ENCODE measurements around the gene EPS15. TPM values are rescaled to one million over a fixed set of nuclear protein-coding genes. Genes with fewer than 3 reads are reported as not detected.

The EPS15 gene
- total and polyA plus RNA-seq, 2 of the 13 experiments (the other 11 are each of a cell fraction or from before 2014, with no cell fraction given) = 14.3 to 19.3 TPM

- TF ChIP-seq SYNCRIP (IDR thresholded peaks at IDR 0.05; ENCODE audit: insufficient read depth, low read depth, low read length) = no peak
These were observed 96.5 kb downstream of the EPS15 start (continued) for GRCh38 chr1:51422367-51423072.

GRCh38 chr1:51421964-51422363, 97.1 kb downstream of the EPS15 start:
- Histone ChIP-seq H3K36me3 (replicated peaks in 1 of 2; ENCODE audit: control insufficient read depth in 1 of 2, insufficient read depth in 2 of 2, low read length in 2 of 2) (peaks cover 3 to 4% of the 10 kb centered on the region in 2 experiments; a peak in 3 of 5 replicates), H3K27ac (ENCODE audit: extremely low read length, insufficient read depth, low read length) (no peak overlapping the region), H4K20me1 (ENCODE audit: insufficient read depth, low read length) (no peaks in the 10 kb centered on the region), H3K4me2 (ENCODE audit: low read depth, low read length) (no peak overlapping the region), H3K4me1 (ENCODE audit: insufficient read depth, low read length) (no peaks in the 10 kb centered on the region), H3K4me3 (replicated peaks in 1 of 3; ENCODE audit: insufficient read depth in 1 of 3, low read depth in 2 of 3, low read length in 3 of 3) (no peak overlapping the region), H3K79me2 (ENCODE audit: insufficient read depth, low read length) (no peaks in the 10 kb centered on the region), H3K9ac (ENCODE audit: insufficient read depth, low read depth, low read length) (no peak overlapping the region), H3K9me3 (ENCODE audit: low read length) (no peaks in the 10 kb centered on the region), H2AFZ (ENCODE audit: low read length) (no peak overlapping the region), H3K27me3 (ENCODE audit: control insufficient read depth in 1 of 2, insufficient read depth in 2 of 2, low read length in 2 of 2) (no peaks in the 10 kb centered on the region)
- ChIA-PET POLR2A (no interaction called here), CTCF (ENCODE audit: low intra/inter-chr PET ratio, low total read pairs) (no interaction called here)
- peak; percentile 52; the same call in 1 of the 3 replicates for ATAC-seq
- DNase-seq (ENCODE audit: low spot score) = peak; percentile 33
- in situ Hi-C loops (cut with HindIII; ENCODE audit: extremely low pct_ligation_motif_present, low pct_unique_long_range_greater_than_20kb) = no loop called here
- BruUV-seq (replicated peaks) = no TSS peak
- intact Hi-C loops (cut with micrococcal nuclease; ENCODE audit: unreplicated experiment) = no loop called here
- FAIRE-seq = no peak
- TF ChIP-seq ZMYM2 (CRISPR knock-in tag; IDR thresholded peaks at IDR 0.05) (no peak), RFX5 (IDR thresholded peaks at IDR 0.05; ENCODE audit: low read depth, low read length) (peak; percentile 99), TCF12 (IDR thresholded peaks at IDR 0.05) (no peak), TCF12 (CRISPR knock-in tag; IDR thresholded peaks at IDR 0.05) (no peak), ZSCAN29 (CRISPR knock-in tag; conservative IDR thresholded peaks at IDR 0.05) (no peak), ZFP41 (CRISPR knock-in tag; IDR thresholded peaks at IDR 0.05; ENCODE audit: borderline replicate concordance) (no peak), ZBED4 (CRISPR knock-in tag; IDR thresholded peaks at IDR 0.05; ENCODE audit: borderline replicate concordance) (no peak), AGO2 (optimal IDR thresholded peaks at IDR 0.05; ENCODE audit: low read depth, low read length) (no peak), SMYD3 (CRISPR knock-in tag; IDR thresholded peaks at IDR 0.05) (no peak), MTF2 (CRISPR knock-in tag; IDR thresholded peaks at IDR 0.05; ENCODE audit: borderline replicate concordance) (no peak), ZGPAT (CRISPR knock-in tag; IDR thresholded peaks at IDR 0.05) (no peak), FOXA3 (CRISPR knock-in tag; IDR thresholded peaks at IDR 0.05) (no peak), KAT8 (CRISPR knock-in tag; IDR thresholded peaks at IDR 0.05) (no peak), RARA (CRISPR knock-in tag; IDR thresholded peaks at IDR 0.05) (no peak), RFXANK (CRISPR knock-in tag; IDR thresholded peaks at IDR 0.05) (peak; percentile 99), CERS6 (CRISPR knock-in tag; IDR thresholded peaks at IDR 0.05) (no peak), ZNF614 (CRISPR knock-in tag; IDR thresholded peaks at IDR 0.05; ENCODE audit: borderline replicate concordance) (no peak)
